ENCODE results near the gene DPP4.

- no peak for TF ChIP-seq EZH2 (IDR thresholded peaks at IDR 0.05; ENCODE audit: insufficient read depth, poor library complexity, severe bottlenecking)
- TF ChIP-seq EZH2phosphoT487 (IDR thresholded peaks at IDR 0.05; ENCODE audit: insufficient read depth, low read depth) = no peak
Measured at GRCh38 chr2:162061021-162061420, 13.0 kb downstream of the DPP4 start.
